Astrocyte of the cerebellum (primary cell): ENCODE data around the gene NACC1.

Source experiments
- DNase-seq: peaks from one replicate; pipeline ENCODE4 v3.0.0-alpha.2; 2011; ENCODE audit warnings: low read depth
- H3K4me3 ChIP-seq: 2 replicates; pipeline ENCODE4 v1.5.1; 2011; ENCODE audit warnings: mild to moderate bottlenecking, low read depth, low read length, moderate library complexity
- in situ Hi-C: cut with HindIII; loops from 2 replicates; pipeline ENCODE4 v1.10.0; 2017; ENCODE audit warnings: low sequenced_read_pairs
- TF ChIP-seq, protein P1 (sequence below): IDR thresholded peaks from 2 replicates; pipeline ENCODE4 v1.5.1; 2012; ENCODE audit warnings: low read length, low read depth, moderate library complexity, mild to moderate bottlenecking; ENCODE audit errors: missing control alignments

Gene NACC1

DNA sequence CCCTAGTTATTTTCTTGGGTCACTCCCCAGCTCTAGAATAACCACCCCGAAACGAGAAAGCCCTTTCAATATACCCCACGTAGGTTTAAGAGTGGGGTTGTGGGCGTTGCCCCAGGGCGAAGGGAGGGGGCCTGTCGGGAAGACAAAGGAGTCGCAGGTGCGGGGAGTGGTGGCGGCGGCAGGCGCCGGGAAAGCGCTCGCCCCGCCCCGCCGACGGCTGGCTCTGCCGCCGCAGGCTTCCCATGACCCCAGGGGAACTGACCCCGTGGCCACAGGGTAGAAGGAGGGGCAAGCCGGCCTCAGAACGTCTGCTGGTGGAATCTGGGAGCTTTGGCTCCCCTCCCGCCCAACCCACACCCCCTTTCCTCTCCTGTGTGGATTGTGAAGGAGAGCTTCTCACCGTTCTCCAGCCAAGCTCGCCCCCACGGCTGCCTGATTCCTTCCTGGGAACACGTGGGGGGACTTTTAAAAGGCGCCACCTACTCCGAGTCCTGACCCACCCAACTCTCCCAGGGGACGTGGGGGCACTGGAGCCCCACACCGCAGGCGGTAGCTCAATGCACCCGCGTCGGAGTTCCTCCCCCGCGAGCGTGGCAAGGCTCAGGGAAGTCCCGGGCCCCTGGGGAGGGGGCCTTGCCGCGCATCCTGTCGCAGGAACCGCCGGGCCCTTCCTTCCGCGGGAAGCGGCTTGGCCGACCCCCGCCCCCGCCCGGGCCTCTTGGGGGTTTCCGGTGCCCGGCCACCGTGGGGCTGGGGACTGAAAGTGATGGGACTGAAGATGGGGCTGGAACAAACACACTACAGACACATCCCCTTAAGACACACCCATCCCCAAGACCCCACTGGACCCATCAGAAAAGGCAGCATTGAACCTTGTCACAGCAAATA, 37.7 kb downstream of the NACC1 start:
- TF ChIP-seq, protein P1, sequence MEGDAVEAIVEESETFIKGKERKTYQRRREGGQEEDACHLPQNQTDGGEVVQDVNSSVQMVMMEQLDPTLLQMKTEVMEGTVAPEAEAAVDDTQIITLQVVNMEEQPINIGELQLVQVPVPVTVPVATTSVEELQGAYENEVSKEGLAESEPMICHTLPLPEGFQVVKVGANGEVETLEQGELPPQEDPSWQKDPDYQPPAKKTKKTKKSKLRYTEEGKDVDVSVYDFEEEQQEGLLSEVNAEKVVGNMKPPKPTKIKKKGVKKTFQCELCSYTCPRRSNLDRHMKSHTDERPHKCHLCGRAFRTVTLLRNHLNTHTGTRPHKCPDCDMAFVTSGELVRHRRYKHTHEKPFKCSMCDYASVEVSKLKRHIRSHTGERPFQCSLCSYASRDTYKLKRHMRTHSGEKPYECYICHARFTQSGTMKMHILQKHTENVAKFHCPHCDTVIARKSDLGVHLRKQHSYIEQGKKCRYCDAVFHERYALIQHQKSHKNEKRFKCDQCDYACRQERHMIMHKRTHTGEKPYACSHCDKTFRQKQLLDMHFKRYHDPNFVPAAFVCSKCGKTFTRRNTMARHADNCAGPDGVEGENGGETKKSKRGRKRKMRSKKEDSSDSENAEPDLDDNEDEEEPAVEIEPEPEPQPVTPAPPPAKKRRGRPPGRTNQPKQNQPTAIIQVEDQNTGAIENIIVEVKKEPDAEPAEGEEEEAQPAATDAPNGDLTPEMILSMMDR: no peak
- peak overlapping the region; percentile 89 for H3K4me3 ChIP-seq

DNA sequence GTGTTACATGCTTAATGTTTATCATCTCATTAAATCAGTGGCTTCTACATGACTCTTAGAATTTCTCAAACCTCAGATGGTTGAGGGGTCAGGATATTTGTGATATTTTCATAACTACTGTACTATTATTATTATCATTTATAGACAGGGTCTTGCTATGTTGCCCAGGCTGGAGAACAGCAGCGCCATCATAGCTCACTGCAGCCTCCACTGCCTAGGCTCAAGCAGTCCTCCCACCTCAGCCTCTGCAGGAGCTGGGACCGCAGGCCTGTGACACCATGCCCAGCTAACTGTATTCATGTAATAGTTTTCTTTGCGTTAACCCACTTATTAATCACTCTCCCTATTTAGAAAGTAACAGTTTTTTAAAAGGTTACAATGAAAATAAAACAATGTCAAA, 41.6 kb downstream of the NACC1 start:
- H3K4me3 ChIP-seq: no peak overlapping the region
- in situ Hi-C loops: no loop called here
- TF ChIP-seq, protein P1: no peak
- no peak for DNase-seq

More for the DNA sequence above, 37.7 kb downstream of the NACC1 start:
- in situ Hi-C loops: no loop called here
- DNase-seq: no peak

DNA sequence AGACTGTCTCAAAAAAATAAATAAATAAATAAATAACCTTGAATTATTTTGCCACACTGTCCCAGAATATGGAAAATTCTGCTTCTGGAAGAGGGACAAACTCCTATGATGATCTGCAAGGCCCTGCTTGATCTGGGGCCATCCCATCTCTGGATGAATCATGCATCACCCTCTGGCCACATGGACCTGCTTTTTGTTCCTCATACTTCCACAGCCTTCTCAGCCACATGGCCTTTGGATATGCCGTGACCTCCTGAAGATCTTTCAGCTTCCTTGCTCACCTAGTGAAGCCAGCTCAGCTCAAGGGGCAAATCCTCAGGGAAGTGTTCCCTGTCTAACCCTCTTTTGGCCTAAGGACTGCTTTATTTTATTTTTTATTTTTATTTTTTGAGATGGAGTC, 42.5 kb downstream of the NACC1 start:
- TF ChIP-seq, protein P1: no peak
- H3K4me3 ChIP-seq: no peak overlapping the region
- no peak for DNase-seq
- in situ Hi-C loops: no loop called here

DNA sequence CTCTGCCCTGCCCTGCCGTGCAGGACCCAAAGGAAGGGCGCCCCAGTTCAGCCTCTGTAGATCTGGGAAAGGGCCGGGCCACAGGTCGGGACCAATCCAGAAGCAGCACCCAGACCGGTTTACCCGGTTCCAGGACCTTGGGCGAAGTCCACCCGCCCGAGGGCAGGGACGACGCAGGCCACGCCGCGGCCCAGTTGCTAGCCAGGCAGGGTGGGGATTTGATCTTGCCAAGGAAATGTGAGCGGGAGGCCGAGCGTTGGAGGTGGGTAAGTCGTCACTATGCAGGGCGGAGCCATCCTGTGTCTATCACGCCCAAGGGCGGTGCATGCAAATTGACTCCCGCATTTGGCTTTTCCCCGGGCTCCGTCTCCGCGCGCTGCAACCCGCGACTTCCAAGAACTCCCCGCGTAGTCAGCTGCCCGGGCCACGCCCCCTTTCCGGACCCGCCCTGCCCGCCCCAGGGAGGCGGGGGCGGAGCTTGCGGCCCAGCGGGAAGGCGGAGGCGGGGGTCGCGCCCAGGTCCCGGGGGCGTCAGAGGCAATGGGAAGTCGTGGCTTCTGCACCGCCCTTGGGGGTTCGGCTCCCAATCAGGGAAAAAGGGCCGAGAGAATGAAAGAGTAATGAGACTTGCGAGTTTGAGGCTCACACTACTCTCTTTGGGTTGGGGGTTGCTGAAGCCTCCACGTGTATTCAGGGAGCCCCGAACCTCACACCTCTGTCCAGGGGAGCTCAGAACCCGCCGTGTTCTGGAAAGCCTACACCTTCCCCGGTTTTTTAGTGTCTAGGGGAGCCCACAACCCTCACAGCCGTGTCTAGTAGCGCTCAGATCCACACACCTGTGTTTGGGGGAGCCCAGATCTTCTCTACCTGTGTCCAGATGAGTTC, 44.9 kb downstream of the NACC1 start:
- H3K4me3 ChIP-seq: peak overlapping the region; percentile 16
- peak; percentile 83 for DNase-seq
- TF ChIP-seq, protein P1: no peak
- in situ Hi-C loops: no loop called here

DNA sequence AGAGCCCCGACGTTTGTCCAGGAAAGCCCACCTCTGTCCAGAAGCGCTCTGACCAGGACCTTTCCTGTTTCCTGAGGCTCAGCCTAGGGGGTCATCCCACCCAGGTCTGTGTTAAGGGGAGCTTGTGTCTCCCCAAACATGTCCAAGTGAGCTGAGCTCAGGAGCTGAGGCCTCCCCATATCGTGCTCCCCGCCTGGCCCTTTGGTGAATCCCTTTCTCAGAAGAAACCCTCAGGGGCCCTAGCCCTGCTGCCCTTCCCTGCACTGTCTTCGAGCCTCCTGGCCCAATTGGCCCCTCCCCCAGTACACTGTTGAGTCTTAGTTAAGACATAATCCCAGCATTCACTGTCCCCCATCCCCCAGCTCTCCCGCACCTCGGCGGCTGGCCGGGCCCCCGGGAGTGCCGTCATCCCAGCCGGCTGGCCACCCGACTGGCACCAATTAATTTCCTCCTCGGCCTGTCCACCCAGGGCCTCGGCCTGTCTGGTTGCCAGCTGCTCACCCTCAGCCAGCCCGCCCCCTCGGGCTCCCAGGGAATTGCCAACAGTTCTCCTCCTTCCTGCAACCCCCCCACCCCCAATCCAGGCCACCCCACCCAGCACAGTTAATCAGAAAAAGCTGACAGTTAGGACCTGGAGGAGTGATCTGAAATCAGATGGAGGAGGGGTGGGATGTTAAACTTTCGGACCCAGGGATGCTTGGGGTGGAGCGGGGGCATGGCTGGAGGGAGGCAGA, 45.7 kb downstream of the NACC1 start:
- no peak overlapping the region for H3K4me3 ChIP-seq
- TF ChIP-seq, protein P1: no peak
- in situ Hi-C loops: no loop called here
- DNase-seq: no peak
